COLO668 (cell line): Measurements from ENCODE around the gene RAPGEF4.
"Not testable (repeated sequence)": the region's sequence is repeated elsewhere in the genome, so short reads cannot be mapped to it uniquely, and the experiment has no call there.

Experiments used
- DNase-seq: peaks from one replicate; lab custom pipeline; 2025; ENCODE audit not compliant: unreplicated experiment; lab: John Stamatoyannopoulos, UW

Gene RAPGEF4

GRCh38 chr2:172770887-172771286, 35.2 kb downstream of the RAPGEF4 start:
- no peak for DNase-seq

- no peak for DNase-seq
These were observed 37.0 kb downstream of the RAPGEF4 start for GRCh38 chr2:172772633-172773032.

GRCh38 chr2:172774302-172774701, 38.7 kb downstream of the RAPGEF4 start:
- no peak for DNase-seq

GRCh38 chr2:172775319-172775718, 39.7 kb downstream of the RAPGEF4 start:
- DNase-seq, result no peak

GRCh38 chr2:172777431-172777830, 41.8 kb downstream of the RAPGEF4 start:
- DNase-seq, result no peak

GRCh38 chr2:172782506-172783164, 47.0 kb downstream of the RAPGEF4 start:
- no peak for DNase-seq

- DNase-seq, result no peak
These were observed 47.7 kb downstream of the RAPGEF4 start for GRCh38 chr2:172783165-172783898.

GRCh38 chr2:172788871-172789270, 53.2 kb downstream of the RAPGEF4 start:
- no peak for DNase-seq

GRCh38 chr2:172790404-172790803, 54.8 kb downstream of the RAPGEF4 start:
- no peak for DNase-seq

GRCh38 chr2:172791953-172792352, 56.3 kb downstream of the RAPGEF4 start:
- DNase-seq, result no peak

GRCh38 chr2:172792711-172793110, 57.1 kb downstream of the RAPGEF4 start:
- no peak for DNase-seq

- not testable (repeated sequence) for DNase-seq
These were observed 67.7 kb downstream of the RAPGEF4 start for GRCh38 chr2:172803308-172803707.

GRCh38 chr2:172804423-172804822, 68.8 kb downstream of the RAPGEF4 start:
- DNase-seq, result no peak

- peak; percentile 13 for DNase-seq
These were observed 70.8 kb downstream of the RAPGEF4 start for GRCh38 chr2:172806493-172806892.

- no peak for DNase-seq
These were observed 71.4 kb downstream of the RAPGEF4 start for GRCh38 chr2:172806996-172807395.

- no peak for DNase-seq
These were observed 72.5 kb downstream of the RAPGEF4 start for GRCh38 chr2:172808156-172808555.

GRCh38 chr2:172811027-172811426, 75.4 kb downstream of the RAPGEF4 start:
- peak; percentile 10 for DNase-seq

GRCh38 chr2:172812158-172812744, 76.6 kb downstream of the RAPGEF4 start:
- no peak for DNase-seq

- no peak for DNase-seq
These were observed 77.8 kb downstream of the RAPGEF4 start for GRCh38 chr2:172813314-172813888.

GRCh38 chr2:172817411-172817810, 81.8 kb downstream of the RAPGEF4 start:
- no peak for DNase-seq

GRCh38 chr2:172819943-172820342, 84.3 kb downstream of the RAPGEF4 start:
- DNase-seq, result no peak
